ENCODE data around the gene BPIFA3. TPM values are rescaled to one million over a fixed set of nuclear protein-coding genes. Genes with fewer than 3 reads are reported as not detected.

Gene BPIFA3
- total RNA-seq, 2 donors from 2014 or later, result not detected

DNA sequence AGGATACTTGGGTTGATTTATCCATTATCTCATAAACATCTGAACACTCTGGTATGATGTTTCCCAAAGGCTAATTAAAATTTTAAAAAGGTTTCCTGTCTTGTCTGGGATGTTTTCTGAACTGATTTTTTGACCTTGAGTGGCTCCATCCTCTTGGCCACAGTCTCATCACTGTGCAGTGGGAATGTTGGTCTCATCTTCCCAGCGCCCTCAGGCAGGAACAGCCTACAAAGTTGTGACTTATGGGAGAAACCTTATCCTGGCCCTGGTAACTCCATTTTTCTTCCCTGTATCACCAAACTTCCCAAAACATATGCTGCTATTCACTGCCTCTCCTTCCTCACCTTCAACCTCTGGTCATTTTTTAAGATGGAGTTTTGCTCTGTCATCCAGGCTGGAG lies 6.8 kb upstream of the BPIFA3 start:
- Histone ChIP-seq H3K9me3 (no peaks in the 10 kb centered on the region), H3K9ac (ENCODE audit: low read depth in 2 of 2, low read length in 2 of 2) (no peak overlapping the region), H3K4me3 (no peak overlapping the region), H3K27ac (no peak overlapping the region), H3K27me3 (no peaks in the 10 kb centered on the region), H3K4me1 (no peaks in the 10 kb centered on the region), H3K36me3 (no peaks in the 10 kb centered on the region)
- TF ChIP-seq, protein P1, sequence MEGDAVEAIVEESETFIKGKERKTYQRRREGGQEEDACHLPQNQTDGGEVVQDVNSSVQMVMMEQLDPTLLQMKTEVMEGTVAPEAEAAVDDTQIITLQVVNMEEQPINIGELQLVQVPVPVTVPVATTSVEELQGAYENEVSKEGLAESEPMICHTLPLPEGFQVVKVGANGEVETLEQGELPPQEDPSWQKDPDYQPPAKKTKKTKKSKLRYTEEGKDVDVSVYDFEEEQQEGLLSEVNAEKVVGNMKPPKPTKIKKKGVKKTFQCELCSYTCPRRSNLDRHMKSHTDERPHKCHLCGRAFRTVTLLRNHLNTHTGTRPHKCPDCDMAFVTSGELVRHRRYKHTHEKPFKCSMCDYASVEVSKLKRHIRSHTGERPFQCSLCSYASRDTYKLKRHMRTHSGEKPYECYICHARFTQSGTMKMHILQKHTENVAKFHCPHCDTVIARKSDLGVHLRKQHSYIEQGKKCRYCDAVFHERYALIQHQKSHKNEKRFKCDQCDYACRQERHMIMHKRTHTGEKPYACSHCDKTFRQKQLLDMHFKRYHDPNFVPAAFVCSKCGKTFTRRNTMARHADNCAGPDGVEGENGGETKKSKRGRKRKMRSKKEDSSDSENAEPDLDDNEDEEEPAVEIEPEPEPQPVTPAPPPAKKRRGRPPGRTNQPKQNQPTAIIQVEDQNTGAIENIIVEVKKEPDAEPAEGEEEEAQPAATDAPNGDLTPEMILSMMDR (IDR thresholded peaks at IDR 0.05), result no peak
- intact Hi-C loops (cut with DNase I), result no loop called here
- DNase-seq, result no peak

DNA sequence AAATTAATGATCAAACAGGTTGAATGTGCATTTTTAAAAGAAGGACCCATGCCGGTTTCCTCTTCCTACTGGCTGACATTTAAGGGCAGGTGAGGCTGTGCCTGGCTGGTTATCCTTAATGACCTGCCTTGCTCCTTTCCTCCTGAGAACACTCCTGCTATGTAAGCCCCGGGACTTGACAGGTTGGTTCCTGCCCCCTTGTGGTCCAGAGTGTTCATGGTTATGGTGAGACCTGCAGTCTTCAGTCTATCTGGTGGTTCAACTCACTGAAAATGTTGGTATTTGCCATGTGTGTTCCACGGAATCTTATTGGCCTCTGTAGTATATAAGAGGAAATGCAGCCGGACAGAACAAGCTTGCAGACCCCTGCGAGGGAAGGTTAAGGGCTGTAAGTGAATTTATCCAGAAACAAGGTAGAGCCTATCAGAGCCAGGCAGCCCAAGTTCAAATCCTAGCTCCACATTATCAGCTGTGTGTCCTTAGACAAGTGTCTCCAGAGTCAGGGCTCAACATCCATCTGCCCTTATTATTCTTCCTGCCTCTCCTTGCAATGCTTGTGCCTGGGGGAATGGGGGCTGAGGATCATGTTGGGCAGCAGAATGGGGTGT lies 5.2 kb upstream of the BPIFA3 start:
- Histone ChIP-seq H3K27me3 (no peaks in the 10 kb centered on the region), H3K27ac (no peak overlapping the region), H3K4me1 (no peaks in the 10 kb centered on the region), H3K9me3 (no peaks in the 10 kb centered on the region), H3K4me3 (no peak overlapping the region), H3K36me3 (no peaks in the 10 kb centered on the region), H3K9ac (ENCODE audit: low read depth in 2 of 2, low read length in 2 of 2) (no peak overlapping the region)
- TF ChIP-seq, protein P1 (IDR thresholded peaks at IDR 0.05), result no peak
- DNase-seq, result peak; percentile 26
- intact Hi-C loops (cut with DNase I), result no loop called here

DNA sequence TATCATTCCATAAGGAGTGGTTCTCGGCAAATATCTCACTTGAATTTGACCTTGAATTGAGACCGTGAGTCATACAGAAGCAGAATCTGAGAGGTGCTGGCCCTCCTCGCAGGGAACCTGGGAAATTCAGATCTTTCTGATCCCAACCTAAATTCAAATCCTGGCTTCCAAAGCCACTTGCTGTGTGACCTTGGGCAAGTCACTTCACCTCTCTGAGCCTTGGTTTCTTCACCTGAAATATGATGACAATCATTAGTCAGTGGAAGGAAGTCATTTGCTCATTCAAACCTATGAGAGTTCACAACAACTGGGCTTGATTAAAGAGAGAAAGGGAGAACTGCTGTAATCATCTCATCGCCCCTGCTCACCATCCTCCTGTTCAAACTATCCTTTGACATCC lies 7.2 kb downstream of the BPIFA3 start:
- Histone ChIP-seq H3K27me3 (no peaks in the 10 kb centered on the region), H3K4me1 (no peaks in the 10 kb centered on the region), H3K9ac (ENCODE audit: low read depth in 2 of 2, low read length in 2 of 2) (no peak overlapping the region), H3K9me3 (no peaks in the 10 kb centered on the region), H3K4me3 (no peak overlapping the region), H3K36me3 (no peaks in the 10 kb centered on the region), H3K27ac (no peak overlapping the region)
- intact Hi-C loops (cut with DNase I), result no loop called here
- DNase-seq, result no peak
- TF ChIP-seq, protein P1 (IDR thresholded peaks at IDR 0.05), result no peak

DNA sequence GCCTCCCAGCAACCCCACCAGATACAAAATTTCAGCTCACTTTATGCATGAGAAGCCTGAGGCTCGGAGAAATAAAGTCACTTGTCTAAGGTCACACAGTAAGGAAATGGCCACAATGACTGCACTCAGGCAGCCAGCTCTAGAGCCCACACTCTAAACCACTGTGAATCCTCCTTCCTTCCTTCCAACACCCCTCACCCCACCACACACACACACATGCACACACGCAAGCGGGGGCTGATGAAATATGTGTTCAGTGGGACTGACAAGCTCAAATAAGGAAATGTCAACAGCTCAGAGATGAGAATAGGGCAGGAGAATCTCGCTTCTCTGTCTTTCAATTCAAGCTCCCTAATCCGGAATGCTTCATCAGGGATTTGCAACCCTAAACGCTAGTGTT lies 12.7 kb downstream of the BPIFA3 start:
- no peaks in the 10 kb centered on the region for H3K9me3 ChIP-seq
- H3K36me3 ChIP-seq, result no peaks in the 10 kb centered on the region
- H3K4me3 ChIP-seq, result no peak overlapping the region
- no peaks in the 10 kb centered on the region for H3K4me1 ChIP-seq
- no peak overlapping the region for H3K27ac ChIP-seq
- no peaks in the 10 kb centered on the region for H3K27me3 ChIP-seq
- no peak overlapping the region for H3K9ac ChIP-seq (ENCODE audit: low read depth in 2 of 2, low read length in 2 of 2)
- DNase-seq, result no peak
- intact Hi-C loops (cut with DNase I), result no loop called here
- TF ChIP-seq, protein P1 (IDR thresholded peaks at IDR 0.05), result no peak

DNA sequence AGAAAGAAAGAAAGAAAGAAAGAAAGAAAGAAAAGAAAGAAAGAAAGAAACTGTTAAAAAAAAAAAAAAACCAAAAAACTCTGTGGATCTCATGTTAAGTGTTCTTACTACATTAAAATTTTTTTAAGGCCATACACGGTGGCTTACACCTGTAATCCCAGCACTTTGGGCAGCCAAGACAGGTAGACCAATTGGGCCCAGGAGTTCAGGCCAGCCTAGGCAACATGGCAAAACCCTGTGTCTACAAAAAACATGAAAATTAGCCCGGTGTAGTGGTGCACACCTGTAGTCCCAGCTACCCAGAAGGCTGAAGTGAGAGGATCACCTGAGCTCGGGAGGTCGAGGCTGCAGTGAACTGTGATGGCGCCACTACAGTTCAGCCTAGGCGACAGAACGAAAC lies 14.1 kb downstream of the BPIFA3 start:
- Histone ChIP-seq H3K9me3 (no peaks in the 10 kb centered on the region), H3K27me3 (no peaks in the 10 kb centered on the region), H3K9ac (ENCODE audit: low read depth in 2 of 2, low read length in 2 of 2) (no peak overlapping the region), H3K4me3 (no peak overlapping the region), H3K4me1 (no peaks in the 10 kb centered on the region), H3K36me3 (no peaks in the 10 kb centered on the region), H3K27ac (no peak overlapping the region)
- intact Hi-C loops (cut with DNase I), result no loop called here
- no peak for DNase-seq
- TF ChIP-seq, protein P1 (IDR thresholded peaks at IDR 0.05), result no peak

All from colonic mucosa (tissue), 4 donors.